ENCODE results near the gene THPO. TPM values are rescaled to one million over a fixed set of nuclear protein-coding genes. Genes with fewer than 3 reads are reported as not detected.

Gene THPO
- total and polyA plus RNA-seq, 2 donors (not counting 1 experiment from before 2014, with no cell fraction given): not detected

DNA sequence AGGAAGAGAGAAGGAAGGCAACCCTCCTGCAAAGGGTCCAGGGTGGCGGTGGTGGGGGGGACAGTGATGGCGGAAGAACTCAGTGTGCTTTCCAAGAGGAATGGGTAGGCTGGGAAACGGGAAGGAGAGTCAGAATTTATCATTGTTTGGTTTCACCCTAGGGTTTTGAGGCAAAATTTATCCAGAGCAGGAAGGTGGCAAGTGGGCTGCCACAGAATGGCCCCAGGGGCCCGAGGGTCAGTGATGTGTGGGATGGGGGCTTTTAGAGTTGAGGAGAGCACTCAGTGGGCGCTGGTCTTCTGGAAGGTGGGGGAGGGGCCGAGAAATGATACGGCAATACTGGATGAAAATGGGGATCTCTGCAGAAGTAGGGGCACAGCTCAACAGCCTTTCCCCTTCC lies 40.0 kb downstream of the THPO start:
- Histone ChIP-seq H3K9ac (ENCODE audit: low read length) (no peak overlapping the region), H4K20me1 (ENCODE audit: control insufficient read depth, insufficient read depth, low read length, poor library complexity, severe bottlenecking) (no peaks in the 10 kb centered on the region), H3K4me3 (ENCODE audit: control extremely low read depth in 1 of 5, extremely low read depth in 1 of 5, insufficient read depth in 1 of 5, low read depth in 2 of 5, low read length in 4 of 5) (no peak overlapping the region), H3K9me3 (ENCODE audit: control extremely low read depth in 1 of 3, control insufficient read depth in 2 of 3, insufficient read depth in 1 of 3, low read length in 2 of 3) (no peaks in the 10 kb centered on the region), H3K27me3 (replicated peaks in 1 of 4; ENCODE audit: control extremely low read depth in 1 of 4, control insufficient read depth in 3 of 4, insufficient read depth in 4 of 4, low read length in 3 of 4) (peaks cover 0 to 3% (median 0%) of the 10 kb centered on the region in 4 experiments), H2AFZ (ENCODE audit: insufficient read depth, low read depth, low read length, poor library complexity, severe bottlenecking) (no peak overlapping the region), H3K36me3 (replicated peaks in 1 of 2; ENCODE audit: control extremely low read depth in 1 of 2, control insufficient read depth in 1 of 2, extremely low read depth in 1 of 2, insufficient read depth in 2 of 2, low read length in 1 of 2) (peaks cover 0 to 19% of the 10 kb centered on the region in 2 experiments), H3K4me2 (replicated peaks; ENCODE audit: low read depth, low read length, poor library complexity, severe bottlenecking) (no peak overlapping the region), H3K79me2 (ENCODE audit: control insufficient read depth, insufficient read depth, low read length) (peaks cover 19% of the 10 kb centered on the region), H3K27ac (ENCODE audit: low read length in 2 of 2) (no peak overlapping the region), H3K4me1 (ENCODE audit: control insufficient read depth in 2 of 2, insufficient read depth in 2 of 2, low read length in 2 of 2) (peaks cover 14 to 25% of the 10 kb centered on the region in 2 donors)
- TF ChIP-seq, protein P1, sequence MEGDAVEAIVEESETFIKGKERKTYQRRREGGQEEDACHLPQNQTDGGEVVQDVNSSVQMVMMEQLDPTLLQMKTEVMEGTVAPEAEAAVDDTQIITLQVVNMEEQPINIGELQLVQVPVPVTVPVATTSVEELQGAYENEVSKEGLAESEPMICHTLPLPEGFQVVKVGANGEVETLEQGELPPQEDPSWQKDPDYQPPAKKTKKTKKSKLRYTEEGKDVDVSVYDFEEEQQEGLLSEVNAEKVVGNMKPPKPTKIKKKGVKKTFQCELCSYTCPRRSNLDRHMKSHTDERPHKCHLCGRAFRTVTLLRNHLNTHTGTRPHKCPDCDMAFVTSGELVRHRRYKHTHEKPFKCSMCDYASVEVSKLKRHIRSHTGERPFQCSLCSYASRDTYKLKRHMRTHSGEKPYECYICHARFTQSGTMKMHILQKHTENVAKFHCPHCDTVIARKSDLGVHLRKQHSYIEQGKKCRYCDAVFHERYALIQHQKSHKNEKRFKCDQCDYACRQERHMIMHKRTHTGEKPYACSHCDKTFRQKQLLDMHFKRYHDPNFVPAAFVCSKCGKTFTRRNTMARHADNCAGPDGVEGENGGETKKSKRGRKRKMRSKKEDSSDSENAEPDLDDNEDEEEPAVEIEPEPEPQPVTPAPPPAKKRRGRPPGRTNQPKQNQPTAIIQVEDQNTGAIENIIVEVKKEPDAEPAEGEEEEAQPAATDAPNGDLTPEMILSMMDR (IDR thresholded peaks at IDR 0.05): no peak
- TF ChIP-seq EZH2 (IDR thresholded peaks at IDR 0.05; ENCODE audit: borderline replicate concordance, insufficient read depth, low read depth, low read length, poor library complexity, severe bottlenecking): no peak
- ChIA-PET CTCF (interaction anchor here (1.8 kb wide), 1 partner anchor 176 kb away, joined by 5 read pairs; no protein-coding TSS in a partner anchor), POLR2A (no interaction called here)
- intact Hi-C loops (cut with micrococcal nuclease): no loop called here
- no peak for ATAC-seq (ENCODE audit: low read depth)
- Mint-ChIP-seq H3K9me3 (ENCODE audit: insufficient read depth) (no peaks in the 10 kb centered on the region), H3K4me3 (peak overlapping the region; percentile 94), H3K27me3 (no peaks in the 10 kb centered on the region), H3K27ac (no peak overlapping the region), H3K4me1 (peaks cover 30% of the 10 kb centered on the region)
- 86% methylated on average over 4 of the region's 7 CpGs for WGBS (ENCODE audit: insufficient coverage)
- no peak for DNase-seq

DNA sequence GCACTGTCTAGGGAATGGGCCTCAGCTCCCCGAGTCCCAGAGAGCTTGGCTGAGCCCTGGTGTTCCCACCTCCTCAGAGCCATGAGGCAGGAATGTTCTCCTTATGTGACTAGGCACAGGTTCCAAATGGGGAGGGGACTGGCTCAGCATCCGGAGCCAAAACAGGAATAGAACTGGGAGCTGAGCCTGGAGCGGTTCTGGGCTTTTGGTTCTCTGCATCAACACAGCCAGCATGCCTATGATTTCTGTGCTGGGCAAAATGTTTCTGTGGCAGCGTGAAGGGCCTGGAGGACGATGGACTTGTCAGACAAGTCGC lies 40.6 kb downstream of the THPO start, which contains the start of gene FAM131A:
Gene FAM131A (plus strand): TSS at position 202 of the 316 bp plus-strand sequence. CDS start 31 bp downstream, at position 233.
- Mint-ChIP-seq H3K9me3 (ENCODE audit: insufficient read depth) (no peaks in the 10 kb centered on the region), H3K4me1 (peaks cover 30% of the 10 kb centered on the region), H3K27ac (peak within 1 kb of the TSS; percentile 82), H3K4me3 (peak within 1 kb of the TSS; percentile 94), H3K27me3 (no peaks in the 10 kb centered on the region)
- peak within 1 kb of the TSS; percentile 82 for H3K4me2 ChIP-seq (replicated peaks; ENCODE audit: low read depth, low read length, poor library complexity, severe bottlenecking)
- H3K4me3 ChIP-seq (ENCODE audit: control extremely low read depth in 1 of 5, extremely low read depth in 1 of 5, insufficient read depth in 1 of 5, low read depth in 2 of 5, low read length in 4 of 5): peak within 1 kb of the TSS; percentile 51 to 83 (median 73)
- H3K79me2 ChIP-seq (ENCODE audit: control insufficient read depth, insufficient read depth, low read length): peaks cover 19% of the 10 kb centered on the region
- POLR2A ChIA-PET: no interaction called here
- H3K9ac ChIP-seq (ENCODE audit: low read length): peak within 1 kb of the TSS; percentile 86
- H3K27me3 ChIP-seq (replicated peaks in 1 of 4; ENCODE audit: control extremely low read depth in 1 of 4, control insufficient read depth in 3 of 4, insufficient read depth in 4 of 4, low read length in 3 of 4): peaks cover 0 to 3% (median 0%) of the 10 kb centered on the region in 4 experiments
- no peaks in the 10 kb centered on the region for H4K20me1 ChIP-seq (ENCODE audit: control insufficient read depth, insufficient read depth, low read length, poor library complexity, severe bottlenecking)
- no peak for TF ChIP-seq EZH2 (IDR thresholded peaks at IDR 0.05; ENCODE audit: borderline replicate concordance, insufficient read depth, low read depth, low read length, poor library complexity, severe bottlenecking)
- TF ChIP-seq, protein P1 (IDR thresholded peaks at IDR 0.05): no peak
- peaks cover 14 to 25% of the 10 kb centered on the region in 2 donors for H3K4me1 ChIP-seq (ENCODE audit: control insufficient read depth in 2 of 2, insufficient read depth in 2 of 2, low read length in 2 of 2)
- H2AFZ ChIP-seq (ENCODE audit: insufficient read depth, low read depth, low read length, poor library complexity, severe bottlenecking): peak within 1 kb of the TSS; percentile 85
- H3K9me3 ChIP-seq (ENCODE audit: control extremely low read depth in 1 of 3, control insufficient read depth in 2 of 3, insufficient read depth in 1 of 3, low read length in 2 of 3): no peaks in the 10 kb centered on the region
- no peak for ATAC-seq (ENCODE audit: low read depth)
- H3K27ac ChIP-seq (ENCODE audit: low read length in 2 of 2): no peak within 1 kb of the TSS
- peaks cover 0 to 25% of the 10 kb centered on the region in 2 experiments for H3K36me3 ChIP-seq (replicated peaks in 1 of 2; ENCODE audit: control extremely low read depth in 1 of 2, control insufficient read depth in 1 of 2, extremely low read depth in 1 of 2, insufficient read depth in 2 of 2, low read length in 1 of 2)
- DNase-seq: no peak
- whole genome bisulfite sequencing (ENCODE audit: insufficient coverage): 100% methylated on average over 6 of the region's 6 CpGs
- CTCF ChIA-PET: interaction anchor here (1.2 to 1.8 kb wide), 2 partner anchors 17 to 176 kb away, joined by 3 to 5 read pairs; no protein-coding TSS in a partner anchor
- intact Hi-C loops (cut with micrococcal nuclease): no loop called here
